Erythroblast (primary cell): ENCODE measurements around the gene PDGFD.

Experiments
- GATA1 ChIP-seq: IDR thresholded peaks from 2 replicates; pipeline ENCODE4 v1.6.1; 2011; ENCODE audit warnings: low read depth, mild to moderate bottlenecking, control low read depth, low read length, moderate library complexity
- POLR2A ChIP-seq: IDR thresholded peaks from 2 replicates; pipeline ENCODE4 v1.6.1; 2011; ENCODE audit warnings: mild to moderate bottlenecking, low read length

- TF ChIP-seq POLR2A: no peak
- TF ChIP-seq GATA1: no peak
Measured at GRCh38 chr11:103940551-103940950, 223.4 kb downstream of the PDGFD start.
